HCT116 (cell line): Measurements from ENCODE around the gene ZNF83. TPM values are rescaled to one million over a fixed set of nuclear protein-coding genes. Genes with fewer than 3 reads are reported as not detected.
A peak's percentile ranks its signal among the peaks of the same experiment; 100 is the strongest.

Experiments used
- ATAC-seq: fragments of 200-7000 bp; cut with Tn5 transposase; 2 replicates; pipeline ENCODE4 v1.9.1; 2020; ENCODE audit warnings: mild to moderate bottlenecking, moderate library complexity
- BruUV-seq: library from RNA; stranded (reverse); fragments of 400-500 nt; replicated peaks from 2 replicates; lab custom pipeline; 2021; lab: Mats Ljungman, UMichigan
- CTCF ChIA-PET: fragments of 300-600 bp; sonication (Branson Sonifier 250); formaldehyde crosslinking; loops from one replicate; lab custom pipeline; 2021; ENCODE audit warnings: antibody characterized with exemption; lab: Charles Lee
- POLR2A ChIA-PET: fragments of 300-600, 350-600 bp; sonication (Branson Sonifier 250); formaldehyde crosslinking; loops from one replicate; lab custom pipeline; 2021; ENCODE audit warnings: antibody characterized with exemption; lab: Charles Lee
- RAD21 ChIA-PET, 2 experiments: fragments of 300-600 bp; sonication (Branson Sonifier 250); formaldehyde crosslinking; loops; one replicate each; lab custom pipeline; 2023; ENCODE audit warnings: low total read pairs in 2 of 2; ENCODE audit not compliant: uncharacterized antibody in 2 of 2, unreplicated experiment in 2 of 2, low non-redundant PET in 1 of 2; lab: Charles Lee
- DNase-seq: peaks from one replicate; pipeline ENCODE4 v3.0.0-alpha.2; 2010; ENCODE audit warnings: low read depth, low spot score
- H2AFZ ChIP-seq: fragments of 200-600 bp; shearing (Covaris generic), sonication (generic); 2 replicates; pipeline ENCODE4 v1.6.1; 2017; ENCODE audit warnings: low read depth, mixed run types, mixed read lengths, antibody characterized with exemption, low read length; ENCODE audit not compliant: poor library complexity, severe bottlenecking
- H3K27ac ChIP-seq: 2 replicates; pipeline ENCODE4 v1.5.1; 2012; ENCODE audit warnings: low read depth, low read length
- H3K27me3 ChIP-seq: fragments of 200-600 bp; sonication (generic); 2 replicates; pipeline ENCODE4 v1.6.1; 2016; ENCODE audit warnings: mixed run types, low read length, mixed read lengths; ENCODE audit not compliant: insufficient read depth
- H3K36me3 ChIP-seq, 2 experiments: fragments of 200-500 bp in 1 of 2; fragments of 200-600 bp in 1 of 2; sonication (Bioruptor generic) in 1 of 2; sonication (generic) in 1 of 2; 2 replicates each; pipeline versions ENCODE4 v1.5.1 to v1.6.1; 2014 to 2016; ENCODE audit warnings: low read length in 2 of 2, inconsistent platforms in 1 of 2, mixed read lengths in 1 of 2, mixed run types in 1 of 2; ENCODE audit not compliant: insufficient read depth in 2 of 2, control insufficient read depth in 1 of 2
- H3K4me1 ChIP-seq, 2 experiments: fragments of 200-600 bp in 1 of 2; sonication (generic) in 1 of 2; 2 replicates each; pipeline versions ENCODE4 v1.5.1 to v1.6.1; 2012 to 2017; ENCODE audit warnings: low read length in 2 of 2, inconsistent platforms in 1 of 2, mild to moderate bottlenecking in 1 of 2, mixed read lengths in 1 of 2, mixed run types in 1 of 2, moderate library complexity in 1 of 2; ENCODE audit not compliant: insufficient read depth in 2 of 2, control insufficient read depth in 1 of 2
- H3K4me2 ChIP-seq: fragments of 200-600 bp; sonication (generic); 2 replicates; pipeline ENCODE4 v1.6.1; 2017; ENCODE audit warnings: mixed run types, low read length, mixed read lengths
- H3K4me3 ChIP-seq, 2 experiments: fragments of 200-600 bp in 1 of 2; sonication (generic) in 1 of 2; replicated peaks in 1 of 2; 2 replicates each; pipeline ENCODE4 v1.5.1; 2011 to 2016; ENCODE audit warnings: low read length in 2 of 2, control low read depth in 1 of 2, low read depth in 1 of 2, mild to moderate bottlenecking in 1 of 2, mixed read lengths in 1 of 2, mixed run types in 1 of 2
- H3K79me2 ChIP-seq: fragments of 200-600 bp; sonication (generic); 2 replicates; pipeline ENCODE4 v1.6.1; 2017; ENCODE audit warnings: mild to moderate bottlenecking, mixed run types, low read length, moderate library complexity, mixed read lengths; ENCODE audit not compliant: insufficient read depth
- H3K9ac ChIP-seq: fragments of 200-600 bp; sonication (generic); 2 replicates; pipeline ENCODE4 v1.6.1; 2016; ENCODE audit warnings: low read length, mixed read lengths
- H3K9me2 ChIP-seq: fragments of 200-600 bp; sonication (generic), shearing (Covaris generic); 2 replicates; pipeline ENCODE4 v1.6.1; 2017; ENCODE audit warnings: mixed run types, mild to moderate bottlenecking, moderate library complexity; ENCODE audit not compliant: insufficient read depth
- H3K9me3 ChIP-seq, 2 experiments: fragments of 200-500 bp in 1 of 2; fragments of 200-600 bp in 1 of 2; sonication (Bioruptor generic) in 1 of 2; sonication (generic) in 1 of 2; 2 replicates each; pipeline ENCODE4 v1.6.1; 2014 to 2017; ENCODE audit warnings: low read length in 2 of 2, mixed read lengths in 2 of 2, inconsistent platforms in 1 of 2, low read depth in 1 of 2, mild to moderate bottlenecking in 1 of 2, mixed run types in 1 of 2, moderate library complexity in 1 of 2; ENCODE audit not compliant: control insufficient read depth in 1 of 2, insufficient read depth in 1 of 2
- H4K20me1 ChIP-seq: fragments of 200-600 bp; sonication (generic), shearing (Covaris generic); 2 replicates; pipeline ENCODE4 v1.6.1; 2017; ENCODE audit warnings: mixed run types, mild to moderate bottlenecking, moderate library complexity; ENCODE audit not compliant: insufficient read depth
- CBX3 ChIP-seq: IDR thresholded peaks from 2 replicates; pipeline ENCODE4 v1.6.1; 2012; ENCODE audit warnings: low read depth
- CEBPB ChIP-seq: IDR thresholded peaks from 2 replicates; pipeline ENCODE4 v1.6.1; 2012; ENCODE audit warnings: low read depth
- EGR1 ChIP-seq: IDR thresholded peaks from 2 replicates; pipeline ENCODE4 v1.6.1; 2012; ENCODE audit warnings: low read depth
- ELF1 ChIP-seq: IDR thresholded peaks from 2 replicates; pipeline ENCODE4 v1.6.1; 2012; ENCODE audit warnings: low read depth, borderline replicate concordance
- EZH2 ChIP-seq: fragments of 200-600 bp; sonication (generic); IDR thresholded peaks from 2 replicates; pipeline ENCODE4 v1.6.1; 2017; ENCODE audit warnings: antibody characterized with exemption, mixed run types
- EZH2phosphoT487 ChIP-seq: fragments of 200-600 bp; IDR thresholded peaks from 2 replicates; pipeline ENCODE4 v1.6.1; 2018; ENCODE audit warnings: antibody characterized with exemption, borderline replicate concordance
- FOSL1 ChIP-seq: IDR thresholded peaks from 2 replicates; pipeline ENCODE4 v1.6.1; 2012; ENCODE audit warnings: low read depth
- JUND ChIP-seq: IDR thresholded peaks from 2 replicates; pipeline ENCODE4 v1.6.1; 2012
- POLR2A ChIP-seq: IDR thresholded peaks from 2 replicates; pipeline ENCODE4 v1.7.0; 2011; ENCODE audit warnings: borderline replicate concordance; ENCODE audit not compliant: insufficient read depth, insufficient read length; ENCODE audit errors: extremely low read depth
- POLR2AphosphoS5 ChIP-seq: IDR thresholded peaks from 2 replicates; pipeline ENCODE4 v1.6.1; 2011; ENCODE audit warnings: mild to moderate bottlenecking, low read depth, low read length, moderate library complexity
- RAD21 ChIP-seq: IDR thresholded peaks from 2 replicates; pipeline ENCODE4 v1.6.1; 2012; ENCODE audit warnings: low read depth, mild to moderate bottlenecking
- SIN3A ChIP-seq: IDR thresholded peaks from 2 replicates; pipeline ENCODE4 v1.6.1; 2012; ENCODE audit warnings: low read depth
- SP1 ChIP-seq: IDR thresholded peaks from 2 replicates; pipeline ENCODE4 v1.6.1; 2012; ENCODE audit warnings: low read depth
- SRF ChIP-seq: IDR thresholded peaks from 2 replicates; pipeline ENCODE4 v1.6.1; 2012; ENCODE audit warnings: low read depth
- TCF7L2 ChIP-seq: IDR thresholded peaks from 2 replicates; pipeline ENCODE4 v1.7.0; 2011; ENCODE audit warnings: borderline replicate concordance, inconsistent platforms; ENCODE audit not compliant: insufficient read depth, insufficient read length; ENCODE audit errors: extremely low read depth
- ZFX ChIP-seq: fragments of 450-650 bp; IDR thresholded peaks from 2 replicates; pipeline ENCODE4 v1.6.1; 2017
- ZNF274 ChIP-seq: fragments of 200-500 bp; sonication (Bioruptor generic); IDR thresholded peaks from 2 replicates; pipeline ENCODE4 v1.6.1; 2014; ENCODE audit warnings: mild to moderate bottlenecking, low read depth, low read length, inconsistent platforms
- intact Hi-C: fragments of 100-400 bp; cut with micrococcal nuclease; formaldehyde crosslinking; loops from 2 replicates; pipeline ENCODE4 v1.10.0; 2022
- total RNA-seq: library from RNA; stranded (reverse); gene quantifications from one replicate; pipeline ENCODE4 v1.2.1, GENCODE V29; 2021; ENCODE audit not compliant: unreplicated experiment
- TF ChIP-seq, protein P1 (sequence below): IDR thresholded peaks from 2 replicates; pipeline ENCODE4 v1.6.1; 2012
- TF ChIP-seq, protein P2 (sequence below): IDR thresholded peaks from 2 replicates; pipeline ENCODE4 v1.6.1; 2012
- TF ChIP-seq, protein P3 (sequence below): IDR thresholded peaks from 2 replicates; pipeline ENCODE4 v1.6.1; 2012; ENCODE audit warnings: low read depth

The ZNF83 gene
- total RNA-seq, 1 experiment from 2014 or later, result 34.2 TPM

DNA sequence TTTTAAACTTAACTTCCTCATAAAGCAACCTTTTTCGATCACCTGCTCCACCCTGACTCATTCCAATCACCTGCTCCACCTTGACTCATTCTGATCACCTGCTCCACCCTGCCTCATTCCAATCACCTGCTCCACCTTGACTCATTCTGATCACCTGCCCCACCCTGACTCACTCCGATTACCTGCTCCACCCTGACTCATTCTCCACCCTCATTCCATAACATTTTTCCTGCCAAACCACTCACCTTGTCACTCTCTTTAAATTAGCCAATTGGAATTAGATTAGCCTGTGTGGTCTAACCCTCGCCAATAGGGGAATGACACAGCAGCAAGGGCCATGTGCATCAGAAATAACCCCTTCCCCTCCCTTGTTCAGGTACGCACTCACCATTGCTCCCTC, 31.9 kb upstream of the ZNF83 start:
- RAD21 ChIA-PET, result no interaction called here
- no peak for TF ChIP-seq EGR1
- peak; percentile 78 for TF ChIP-seq SP1
- TF ChIP-seq ZFX, result no peak
- TF ChIP-seq SIN3A, result peak; percentile 68; the same call in 1 of the 2 replicates
- no peak for TF ChIP-seq ZNF274
- TF ChIP-seq, protein P1, sequence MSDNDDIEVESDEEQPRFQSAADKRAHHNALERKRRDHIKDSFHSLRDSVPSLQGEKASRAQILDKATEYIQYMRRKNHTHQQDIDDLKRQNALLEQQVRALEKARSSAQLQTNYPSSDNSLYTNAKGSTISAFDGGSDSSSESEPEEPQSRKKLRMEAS, result peak; percentile 68; the same call in 1 of the 2 replicates
- 0 out of 2 replicates have a peak, but pooled peaks have one; percentile 34 for TF ChIP-seq CEBPB
- peak; percentile 88 for TF ChIP-seq JUND
- TF ChIP-seq CBX3, result peak; percentile 92
- TF ChIP-seq EZH2, result no peak
- peak; percentile 36; the same call in 1 of the 2 replicates for TF ChIP-seq SRF
- TF ChIP-seq FOSL1, result peak; percentile 89
- TF ChIP-seq, all 23 proteins: peak for 8
- DNase-seq, result peak; percentile 75
- intact Hi-C loops, result no loop called here
- no TSS peak for BruUV-seq
- H3K27ac ChIP-seq, result no peak overlapping the region
- H3K4me3 ChIP-seq, result no peak overlapping the region
- POLR2A ChIA-PET, result no interaction called here
- H4K20me1 ChIP-seq, result no peaks in the 10 kb centered on the region
- H3K79me2 ChIP-seq, result peaks cover 83% of the 10 kb centered on the region
- no peak overlapping the region for H3K9ac ChIP-seq
- H3K4me2 ChIP-seq, result peak overlapping the region; percentile 43; the same call in 1 of the 2 replicates
- no peak overlapping the region for H2AFZ ChIP-seq
- CTCF ChIA-PET, result no interaction called here
- H3K4me1 ChIP-seq, result peaks cover 0 to 43% of the 10 kb centered on the region in 2 experiments; a peak in 2 of 4 replicates
- ATAC-seq, result peak; percentile 68
- no peaks in the 10 kb centered on the region for H3K27me3 ChIP-seq
- no peaks in the 10 kb centered on the region for H3K9me2 ChIP-seq
- peaks cover 0 to 13% of the 10 kb centered on the region in 2 experiments; a peak in 2 of 4 replicates for H3K36me3 ChIP-seq
- H3K9me3 ChIP-seq, result peaks cover 0 to 8% of the 10 kb centered on the region in 2 experiments; a peak in 1 of 4 replicates

DNA sequence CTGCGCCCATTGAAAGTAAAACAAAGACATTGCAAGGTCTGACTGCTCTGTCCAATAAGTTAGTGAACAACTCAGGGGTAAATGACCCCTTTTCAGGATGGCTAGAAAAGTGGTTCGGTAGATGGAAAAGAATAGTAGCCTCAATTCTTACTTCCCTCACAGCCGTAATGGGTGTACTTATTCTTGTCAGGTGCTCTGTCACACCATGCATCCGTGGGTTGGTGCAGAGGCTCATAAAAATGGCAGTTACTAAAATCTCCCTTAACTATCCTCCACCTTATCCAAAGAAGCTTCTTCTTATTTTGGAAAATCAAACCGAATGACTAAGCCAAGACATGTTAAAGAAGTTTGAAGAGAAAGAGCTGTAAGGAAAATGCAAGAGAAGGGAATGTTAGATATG, 31.4 kb upstream of the ZNF83 start:
- DNase-seq (no peak), ATAC-seq (no peak)
- Histone ChIP-seq H2AFZ (no peak overlapping the region), H3K4me3 (no peak overlapping the region), H3K27me3 (no peaks in the 10 kb centered on the region), H3K9me3 (peaks cover 0 to 5% of the 10 kb centered on the region in 2 experiments; a peak in 1 of 4 replicates), H3K4me1 (peaks cover 0 to 48% of the 10 kb centered on the region in 2 experiments; a peak in 2 of 4 replicates), H3K79me2 (peaks cover 83% of the 10 kb centered on the region), H3K9me2 (no peaks in the 10 kb centered on the region), H3K4me2 (no peak overlapping the region), H3K36me3 (peaks cover 0 to 13% of the 10 kb centered on the region in 2 experiments; a peak in 2 of 4 replicates), H3K9ac (no peak overlapping the region), H4K20me1 (no peaks in the 10 kb centered on the region), H3K27ac (no peak overlapping the region)
- TSS peak; percentile 37 for BruUV-seq
- RAD21 ChIA-PET, result no interaction called here
- intact Hi-C loops, result no loop called here
- CTCF ChIA-PET, result no interaction called here
- POLR2A ChIA-PET, result no interaction called here
- TF ChIP-seq, protein P2, sequence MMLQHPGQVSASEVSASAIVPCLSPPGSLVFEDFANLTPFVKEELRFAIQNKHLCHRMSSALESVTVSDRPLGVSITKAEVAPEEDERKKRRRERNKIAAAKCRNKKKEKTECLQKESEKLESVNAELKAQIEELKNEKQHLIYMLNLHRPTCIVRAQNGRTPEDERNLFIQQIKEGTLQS, result no peak
- TF ChIP-seq ZNF274 (no peak), CEBPB (no peak), SP1 (no peak), POLR2A (no peak), CBX3 (no peak), ELF1 (no peak), EZH2 (no peak), EZH2phosphoT487 (no peak), POLR2AphosphoS5 (no peak), RAD21 (no peak), TCF7L2 (no peak), SRF (no peak)
- TF ChIP-seq, protein P3, sequence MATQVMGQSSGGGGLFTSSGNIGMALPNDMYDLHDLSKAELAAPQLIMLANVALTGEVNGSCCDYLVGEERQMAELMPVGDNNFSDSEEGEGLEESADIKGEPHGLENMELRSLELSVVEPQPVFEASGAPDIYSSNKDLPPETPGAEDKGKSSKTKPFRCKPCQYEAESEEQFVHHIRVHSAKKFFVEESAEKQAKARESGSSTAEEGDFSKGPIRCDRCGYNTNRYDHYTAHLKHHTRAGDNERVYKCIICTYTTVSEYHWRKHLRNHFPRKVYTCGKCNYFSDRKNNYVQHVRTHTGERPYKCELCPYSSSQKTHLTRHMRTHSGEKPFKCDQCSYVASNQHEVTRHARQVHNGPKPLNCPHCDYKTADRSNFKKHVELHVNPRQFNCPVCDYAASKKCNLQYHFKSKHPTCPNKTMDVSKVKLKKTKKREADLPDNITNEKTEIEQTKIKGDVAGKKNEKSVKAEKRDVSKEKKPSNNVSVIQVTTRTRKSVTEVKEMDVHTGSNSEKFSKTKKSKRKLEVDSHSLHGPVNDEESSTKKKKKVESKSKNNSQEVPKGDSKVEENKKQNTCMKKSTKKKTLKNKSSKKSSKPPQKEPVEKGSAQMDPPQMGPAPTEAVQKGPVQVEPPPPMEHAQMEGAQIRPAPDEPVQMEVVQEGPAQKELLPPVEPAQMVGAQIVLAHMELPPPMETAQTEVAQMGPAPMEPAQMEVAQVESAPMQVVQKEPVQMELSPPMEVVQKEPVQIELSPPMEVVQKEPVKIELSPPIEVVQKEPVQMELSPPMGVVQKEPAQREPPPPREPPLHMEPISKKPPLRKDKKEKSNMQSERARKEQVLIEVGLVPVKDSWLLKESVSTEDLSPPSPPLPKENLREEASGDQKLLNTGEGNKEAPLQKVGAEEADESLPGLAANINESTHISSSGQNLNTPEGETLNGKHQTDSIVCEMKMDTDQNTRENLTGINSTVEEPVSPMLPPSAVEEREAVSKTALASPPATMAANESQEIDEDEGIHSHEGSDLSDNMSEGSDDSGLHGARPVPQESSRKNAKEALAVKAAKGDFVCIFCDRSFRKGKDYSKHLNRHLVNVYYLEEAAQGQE, result no peak
